GM21528 (cell line): Measurements from ENCODE around the gene PNMA6A.
"Not testable (repeated sequence)": the region's sequence is repeated elsewhere in the genome, so short reads cannot be mapped to it uniquely, and the experiment has no call there.

Experiments
- ATAC-seq: cut with Tn5 transposase; IDR thresholded peaks from one replicate; pipeline ENCODE4 v1.9.1; 2021; ENCODE audit warnings: mild to moderate bottlenecking, moderate library complexity; ENCODE audit not compliant: unreplicated experiment, low FRiP score

The PNMA6A gene

GRCh38 chrX:153074935-153075334 is 2.7 kb downstream of the PNMA6A start:
- ATAC-seq: no peak

GRCh38 chrX:153075366-153075765 is 3.1 kb downstream of the PNMA6A start:
- ATAC-seq: no peak

- ATAC-seq: not testable (repeated sequence)
These were observed 5.3 kb downstream of the PNMA6A start for GRCh38 chrX:153077437-153078135.

- not testable (repeated sequence) for ATAC-seq
These were observed 11.1 kb downstream of the PNMA6A start for GRCh38 chrX:153083238-153083923.

- ATAC-seq: no peak
These were observed 30.2 kb downstream of the PNMA6A start for GRCh38 chrX:153102418-153102817.

GRCh38 chrX:153104959-153105358 is 32.7 kb downstream of the PNMA6A start:
- ATAC-seq: not testable (repeated sequence)

- ATAC-seq: not testable (repeated sequence)
These were observed 34.0 kb downstream of the PNMA6A start for GRCh38 chrX:153106092-153106801.

- not testable (repeated sequence) for ATAC-seq
These were observed 38.5 kb downstream of the PNMA6A start for GRCh38 chrX:153110735-153111134.

- ATAC-seq: not testable (repeated sequence)
These were observed 41.6 kb downstream of the PNMA6A start for GRCh38 chrX:153113851-153114250.

GRCh38 chrX:153117754-153118153 is 45.5 kb downstream of the PNMA6A start:
- ATAC-seq: not testable (repeated sequence)

GRCh38 chrX:153120230-153120629 is 48.0 kb downstream of the PNMA6A start:
- ATAC-seq: not testable (repeated sequence)

- not testable (repeated sequence) for ATAC-seq
These were observed 51.2 kb downstream of the PNMA6A start for GRCh38 chrX:153123468-153123867.
